ENCODE data around the gene KCNQ1.

KCNQ1 gene

GRCh38 chr11:2747248-2748027 is 302.6 kb downstream of the KCNQ1 start:
- DNase-seq (ENCODE audit: low read depth) = no peak

GRCh38 chr11:2748061-2748813 is 303.4 kb downstream of the KCNQ1 start:
- DNase-seq (ENCODE audit: low read depth) = no peak

- DNase-seq (ENCODE audit: low read depth) = no peak
Observed at GRCh38 chr11:2748814-2749554, 304.2 kb downstream of the KCNQ1 start.

GRCh38 chr11:2750101-2750681 is 305.4 kb downstream of the KCNQ1 start:
- DNase-seq (ENCODE audit: low read depth) = no peak

- no peak for DNase-seq (ENCODE audit: low read depth)
Observed at GRCh38 chr11:2750682-2751522, 306.1 kb downstream of the KCNQ1 start.

GRCh38 chr11:2751523-2752203 is 306.9 kb downstream of the KCNQ1 start:
- no peak for DNase-seq (ENCODE audit: low read depth)

GRCh38 chr11:2752204-2752770 is 307.5 kb downstream of the KCNQ1 start:
- no peak for DNase-seq (ENCODE audit: low read depth)

GRCh38 chr11:2752923-2753322 is 308.1 kb downstream of the KCNQ1 start:
- no peak for DNase-seq (ENCODE audit: low read depth)

GRCh38 chr11:2754008-2754407 is 309.2 kb downstream of the KCNQ1 start:
- no peak for DNase-seq (ENCODE audit: low read depth)

GRCh38 chr11:2755071-2755470 is 310.3 kb downstream of the KCNQ1 start:
- DNase-seq (ENCODE audit: low read depth) = no peak

GRCh38 chr11:2758751-2759150 is 313.9 kb downstream of the KCNQ1 start:
- DNase-seq (ENCODE audit: low read depth) = no peak

GRCh38 chr11:2759228-2760195 is 314.7 kb downstream of the KCNQ1 start:
- no peak for DNase-seq (ENCODE audit: low read depth)

- DNase-seq (ENCODE audit: low read depth) = no peak
Observed at GRCh38 chr11:2760196-2760871, 315.5 kb downstream of the KCNQ1 start.

GRCh38 chr11:2761131-2762030 is 316.6 kb downstream of the KCNQ1 start:
- DNase-seq (ENCODE audit: low read depth) = no peak

GRCh38 chr11:2762031-2762380 is 317.2 kb downstream of the KCNQ1 start:
- DNase-seq (ENCODE audit: low read depth) = no peak

- DNase-seq (ENCODE audit: low read depth) = no peak
Observed at GRCh38 chr11:2762451-2762850, 317.6 kb downstream of the KCNQ1 start.

GRCh38 chr11:2763984-2764383 is 319.2 kb downstream of the KCNQ1 start:
- no peak for DNase-seq (ENCODE audit: low read depth)

- no peak for DNase-seq (ENCODE audit: low read depth)
Observed at GRCh38 chr11:2765491-2765890, 320.7 kb downstream of the KCNQ1 start.
